Ecto neural progenitor cell (in vitro differentiated cells): ENCODE data around the gene ADAMTS14.

Source experiments
- DNase-seq: peaks from one replicate; pipeline ENCODE4 v3.0.0-alpha.2; 2018; ENCODE audit warnings: low spot score

ADAMTS14 gene

DNA sequence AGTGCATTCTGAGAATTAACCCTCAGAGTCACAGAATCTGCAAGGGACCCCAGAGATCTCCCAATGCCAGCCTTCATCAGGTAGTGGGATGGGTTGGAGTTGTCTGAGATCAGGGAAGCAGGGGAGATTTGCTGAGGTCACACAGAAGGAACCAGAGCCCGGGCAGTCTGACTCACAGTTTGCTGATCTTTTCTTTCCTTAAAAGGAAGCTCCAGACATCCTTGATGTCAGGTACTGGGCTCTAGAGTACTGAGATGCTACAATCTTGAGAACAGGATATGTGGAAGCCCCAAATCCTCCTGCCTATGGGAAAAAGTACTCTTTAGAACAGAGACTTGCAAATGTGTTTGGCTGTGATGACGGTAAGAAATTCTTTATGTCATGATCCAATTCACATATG is 112.2 kb downstream of the ADAMTS14 start:
- DNase-seq: no peak

DNA sequence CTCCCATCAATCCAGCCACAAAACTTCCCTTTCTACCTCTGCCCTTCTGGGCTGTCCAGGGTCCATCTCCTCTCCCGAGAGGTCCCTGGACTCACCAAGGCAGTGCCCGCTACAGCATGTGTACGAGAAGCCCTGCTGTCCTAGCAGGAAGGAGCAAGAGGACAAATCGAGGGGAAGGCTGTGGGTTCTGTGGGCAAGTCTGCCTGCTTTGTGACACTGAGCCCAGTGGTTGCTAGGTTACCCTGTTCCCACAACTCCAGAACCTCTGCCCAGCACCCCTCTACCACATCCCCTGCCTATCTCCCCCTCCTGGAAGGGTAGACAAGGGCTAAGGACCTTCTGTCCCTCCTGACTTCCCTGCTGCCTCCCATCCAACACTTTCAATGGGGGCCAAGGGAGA is 112.9 kb downstream of the ADAMTS14 start, which contains the start of gene TBATA:
Gene TBATA (minus strand): TSS at position 188 of the 400 bp plus-strand sequence. CDS start 1,998 bp downstream, outside the sequence.
- DNase-seq: no peak

DNA sequence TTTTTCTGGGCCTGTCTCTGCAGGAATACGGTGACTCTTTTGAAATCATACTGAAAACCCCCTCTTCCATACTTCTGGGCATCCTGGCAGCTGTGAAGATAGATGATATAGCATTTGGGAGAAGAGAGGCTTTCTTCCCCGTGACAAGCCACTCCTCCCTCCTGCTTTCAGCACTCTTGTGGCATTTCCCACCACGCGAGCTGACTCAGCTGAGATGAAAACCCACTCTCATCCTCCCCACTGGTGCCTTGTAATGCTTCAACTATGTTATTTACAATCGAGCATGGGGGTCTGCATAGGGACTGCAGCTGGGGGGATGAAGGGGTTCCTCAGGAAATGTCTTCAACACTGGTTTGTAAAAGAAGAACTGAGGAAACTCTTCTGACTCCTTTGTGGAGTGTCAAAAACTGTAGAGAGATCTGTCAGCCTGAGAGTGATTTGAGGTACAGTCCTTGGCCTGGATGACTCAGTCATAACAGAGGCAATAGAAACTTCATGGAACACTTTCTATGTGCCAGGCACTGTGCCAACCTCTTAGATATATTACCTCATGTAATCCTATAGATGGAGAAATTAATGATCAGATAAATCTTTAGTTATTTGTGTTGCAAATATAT is 114.6 kb downstream of the ADAMTS14 start:
- peak; percentile 21 for DNase-seq

DNA sequence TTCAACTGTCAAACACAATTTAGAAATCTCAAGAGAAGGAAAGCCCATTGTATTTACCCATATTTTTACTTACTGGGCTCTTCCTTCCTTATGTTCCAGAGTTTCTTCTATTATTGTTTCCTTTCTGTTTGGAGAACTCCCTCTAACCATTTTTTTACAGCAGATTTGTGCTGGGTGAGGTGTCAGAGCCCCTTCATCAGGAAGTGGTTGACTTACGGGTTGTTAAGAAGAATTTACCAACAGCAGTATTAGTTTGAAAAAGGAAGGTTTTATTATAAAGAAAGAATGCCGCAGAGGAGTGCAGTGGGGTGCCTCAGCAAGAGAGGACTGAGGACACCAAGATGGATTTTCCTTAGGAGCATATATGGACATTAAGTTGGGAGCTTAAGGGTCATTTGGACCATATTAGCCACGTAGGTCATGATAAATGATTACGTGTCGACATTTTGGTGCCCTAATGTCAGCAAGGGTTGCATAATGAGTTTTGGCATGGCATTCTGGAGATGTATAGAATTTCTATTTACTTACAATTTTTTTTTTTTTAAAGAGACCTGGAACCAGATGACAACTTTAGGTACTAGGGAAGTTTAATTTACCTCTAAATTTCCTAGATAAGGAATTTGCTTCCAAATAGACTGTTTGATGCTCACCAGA is 119.2 kb downstream of the ADAMTS14 start:
- peak; percentile 4 for DNase-seq

DNA sequence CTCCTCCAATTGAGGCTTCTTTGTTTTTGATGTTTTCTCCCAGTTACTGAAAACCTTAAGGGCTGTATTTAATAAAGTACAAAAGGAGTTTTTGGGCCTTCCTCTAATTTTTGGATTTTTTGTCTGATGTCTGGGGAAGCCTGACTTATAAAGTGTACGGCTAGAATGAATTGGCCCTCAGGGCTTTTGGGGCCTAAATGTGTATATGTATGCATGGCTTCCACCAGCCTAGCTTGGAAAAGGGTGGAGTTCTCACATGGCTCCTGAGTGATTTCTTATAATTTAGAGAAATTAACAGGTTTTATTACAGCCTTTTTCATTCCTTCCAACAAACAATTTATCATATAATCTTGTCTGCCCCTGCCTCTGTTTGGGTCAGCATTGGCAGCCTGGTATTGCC is 123.3 kb downstream of the ADAMTS14 start:
- no peak for DNase-seq

DNA sequence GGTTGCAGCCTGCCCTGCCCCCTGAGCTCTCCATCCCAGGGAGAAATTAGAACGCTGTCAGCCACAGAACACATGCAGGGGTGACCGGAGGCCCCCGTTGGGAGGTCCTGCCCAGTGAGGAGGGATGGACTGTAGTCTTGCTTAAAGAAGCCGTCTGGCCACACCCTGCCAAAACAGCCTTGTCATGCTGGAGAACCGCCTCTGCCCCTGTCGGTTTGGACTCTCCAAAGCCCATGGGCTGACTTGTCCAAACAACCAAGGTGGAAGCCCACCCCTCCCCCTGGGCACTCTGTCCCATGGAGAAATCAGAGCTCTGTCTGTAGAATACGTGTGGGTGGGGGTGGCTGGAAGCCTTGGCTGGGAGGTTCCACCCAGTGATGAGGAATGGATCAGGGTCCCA is 125.5 kb downstream of the ADAMTS14 start:
- DNase-seq: peak; percentile 43

DNA sequence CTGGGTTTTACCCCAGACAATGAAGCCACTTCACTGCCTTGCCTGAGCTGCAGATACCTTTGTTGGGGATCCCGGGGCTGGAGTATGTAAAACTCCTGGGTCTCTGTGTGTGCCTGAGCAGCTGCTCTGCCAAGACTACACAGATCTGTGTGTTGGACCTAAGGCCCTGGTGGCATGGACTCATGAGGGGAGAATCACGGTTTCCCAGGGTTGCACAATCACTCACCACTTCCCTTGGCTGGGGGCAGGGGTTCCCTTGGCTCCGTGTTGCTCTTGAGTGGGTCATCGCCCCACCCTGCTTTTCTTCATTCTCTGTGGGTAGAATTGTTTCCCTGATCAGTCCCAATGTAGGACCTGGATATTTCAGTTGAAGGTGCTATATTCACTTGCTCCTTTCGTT is 126.8 kb downstream of the ADAMTS14 start:
- DNase-seq: peak; percentile 18

DNA sequence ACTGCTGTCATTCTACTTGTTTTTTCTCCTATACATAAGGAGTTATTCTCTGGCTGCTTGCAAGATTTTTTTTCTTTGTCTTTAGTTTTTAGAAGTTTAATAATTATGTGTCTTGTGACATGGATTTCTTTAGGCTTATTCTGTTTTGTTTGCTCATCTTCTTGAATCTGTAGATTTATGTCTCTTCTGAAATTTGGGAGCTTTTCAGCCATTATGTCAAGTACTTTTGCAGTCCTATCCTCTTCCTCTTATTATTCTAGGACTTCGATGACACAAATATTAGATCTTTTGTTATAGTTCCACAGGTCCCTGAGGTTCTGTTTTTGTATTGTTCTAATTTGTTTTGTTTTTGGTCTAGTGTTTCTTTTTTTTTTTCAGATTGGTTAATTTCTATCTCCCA is 129.5 kb downstream of the ADAMTS14 start:
- no peak for DNase-seq

DNA sequence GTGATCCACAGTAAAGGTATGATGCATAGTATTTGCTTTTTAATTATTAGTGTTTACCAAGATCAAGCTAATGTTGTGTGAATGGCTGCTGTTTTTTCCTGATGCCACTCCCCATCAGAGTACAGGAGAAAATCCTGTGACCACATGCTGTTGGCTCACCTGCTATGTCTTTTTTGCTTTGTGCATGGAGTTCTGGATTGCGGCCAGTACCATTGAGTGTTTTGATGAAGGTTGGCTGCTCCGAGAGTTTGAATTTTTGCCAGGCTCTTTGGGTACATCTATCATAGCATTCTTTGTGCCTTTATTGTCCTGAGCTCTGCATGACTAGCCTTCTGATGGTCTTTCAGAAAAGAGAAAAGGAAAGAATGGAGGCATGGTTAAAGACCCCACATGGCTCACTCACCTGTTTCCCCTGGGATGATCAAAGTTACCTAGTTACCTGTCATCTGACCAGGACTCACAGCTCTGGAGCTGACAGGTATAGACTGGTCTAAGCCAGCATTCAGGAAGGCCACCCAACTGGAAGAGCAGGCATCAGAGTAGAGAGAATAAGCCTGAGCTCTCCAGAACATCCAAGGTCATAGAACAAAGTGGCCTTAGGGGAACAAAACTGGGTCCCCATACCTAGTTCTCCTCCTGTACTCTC is 131.6 kb downstream of the ADAMTS14 start:
- peak; percentile 12 for DNase-seq

DNA sequence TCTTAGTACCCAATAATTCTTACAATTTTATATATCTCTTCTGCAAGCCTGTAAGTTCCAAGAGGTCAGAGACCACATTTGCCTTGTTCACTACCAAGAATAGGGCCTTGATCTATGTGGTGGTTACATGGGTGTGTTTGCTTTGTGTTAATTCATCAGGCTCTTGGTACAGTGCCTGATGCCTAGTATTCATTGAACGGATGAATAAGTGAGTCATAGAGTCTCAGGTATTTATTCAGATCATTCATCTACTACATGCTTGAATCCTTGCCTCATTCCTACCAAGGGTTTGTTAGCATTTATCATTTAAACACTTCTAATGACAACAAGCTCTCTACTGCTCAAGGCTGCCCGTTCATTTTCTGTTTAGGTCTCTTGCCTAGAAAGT is 132.1 kb downstream of the ADAMTS14 start:
- DNase-seq: no peak

DNA sequence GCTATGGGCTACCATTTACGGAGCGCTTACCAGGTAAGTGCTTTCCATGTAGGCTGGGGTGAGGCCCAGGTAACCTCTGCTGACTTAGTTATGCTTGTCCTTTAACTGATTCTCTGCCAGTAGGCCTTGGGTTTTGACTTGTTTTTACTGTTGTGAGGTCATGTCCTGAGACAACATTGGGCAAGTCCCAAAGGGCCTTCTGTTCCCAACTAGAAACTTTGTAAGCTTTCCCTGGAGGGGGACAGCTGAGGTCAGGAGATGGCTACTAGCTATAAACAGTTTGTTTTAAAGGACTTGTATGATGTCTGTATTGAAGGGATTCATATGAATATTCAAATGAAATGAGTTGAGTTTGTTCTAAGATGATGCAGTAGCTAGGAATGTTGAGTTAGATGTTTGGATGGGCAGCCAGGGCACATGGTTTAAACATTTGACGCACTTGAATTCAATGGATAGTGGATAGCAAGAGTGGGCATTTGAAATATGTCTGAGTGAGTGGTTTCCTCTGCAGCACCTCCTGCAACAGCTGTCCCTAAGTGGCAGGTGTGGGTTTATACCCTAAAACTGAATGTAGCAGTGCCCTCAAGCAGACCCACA is 133.4 kb downstream of the ADAMTS14 start:
- no peak for DNase-seq

DNA sequence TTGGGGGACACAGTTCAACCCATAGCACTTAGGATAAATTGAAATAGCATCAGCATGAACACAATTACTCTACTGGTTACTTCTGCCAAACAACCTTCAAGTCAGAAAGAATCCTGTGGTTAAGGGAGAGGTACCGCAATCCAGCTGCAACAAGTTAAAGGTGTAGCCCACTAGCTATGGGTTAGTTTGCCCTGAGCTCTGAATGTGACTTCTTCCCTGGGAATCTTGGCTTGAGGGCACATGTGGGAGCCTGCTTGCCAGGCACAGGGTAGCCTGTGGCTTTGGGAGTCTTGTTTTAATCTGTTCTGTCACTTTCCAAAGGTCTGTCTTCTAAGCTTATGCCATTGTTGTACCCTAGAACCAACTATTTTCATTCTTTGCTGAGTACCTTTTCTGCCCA is 134.5 kb downstream of the ADAMTS14 start:
- DNase-seq: no peak

DNA sequence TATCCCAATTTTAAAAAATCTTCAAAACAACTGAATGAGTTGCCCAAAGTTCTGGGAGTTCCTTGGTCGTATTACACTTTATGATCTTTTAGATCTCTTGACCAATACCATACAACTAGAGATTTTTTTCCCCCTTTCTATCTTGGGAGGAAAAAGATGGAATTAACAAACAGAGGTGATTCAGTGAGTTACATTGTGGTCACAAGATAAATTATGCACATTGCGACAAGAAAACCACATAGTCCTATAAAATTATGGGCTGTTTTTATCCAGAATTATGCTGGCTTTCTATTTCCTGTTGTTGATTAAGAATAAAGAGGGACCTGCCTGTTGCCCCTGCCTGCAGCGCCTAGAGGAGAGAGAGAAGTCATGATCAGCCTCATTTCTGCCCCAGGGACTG is 135.2 kb downstream of the ADAMTS14 start:
- no peak for DNase-seq

DNA sequence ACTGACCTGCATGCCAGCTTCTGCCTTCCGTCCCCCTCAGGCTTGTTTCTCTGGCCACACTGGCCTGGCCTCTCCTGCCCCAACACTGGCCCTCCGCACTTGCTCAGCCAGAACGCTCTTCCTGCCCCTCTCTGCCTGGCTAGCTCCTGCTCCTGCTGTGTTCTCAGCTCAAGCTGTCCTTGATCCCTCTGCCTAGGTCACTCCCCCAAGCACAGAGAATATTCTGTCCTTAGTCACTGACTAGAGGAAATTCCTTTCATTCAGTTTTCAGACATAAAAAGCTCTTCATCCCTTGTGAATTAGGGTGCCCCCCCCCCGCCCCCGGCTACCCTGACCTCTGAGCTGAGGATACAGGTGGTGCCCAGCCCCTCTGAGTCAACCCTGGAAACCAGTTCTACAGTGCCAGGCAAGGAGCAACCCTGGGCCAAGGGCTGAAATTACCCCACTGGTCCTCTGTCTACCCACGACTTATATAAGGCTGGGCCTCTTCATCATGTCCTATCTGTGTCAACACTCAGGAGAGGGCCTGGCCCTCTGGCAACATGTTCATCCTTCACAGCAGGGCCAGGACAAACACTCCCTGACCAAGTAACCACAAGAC is 136.8 kb downstream of the ADAMTS14 start:
- no peak for DNase-seq

DNA sequence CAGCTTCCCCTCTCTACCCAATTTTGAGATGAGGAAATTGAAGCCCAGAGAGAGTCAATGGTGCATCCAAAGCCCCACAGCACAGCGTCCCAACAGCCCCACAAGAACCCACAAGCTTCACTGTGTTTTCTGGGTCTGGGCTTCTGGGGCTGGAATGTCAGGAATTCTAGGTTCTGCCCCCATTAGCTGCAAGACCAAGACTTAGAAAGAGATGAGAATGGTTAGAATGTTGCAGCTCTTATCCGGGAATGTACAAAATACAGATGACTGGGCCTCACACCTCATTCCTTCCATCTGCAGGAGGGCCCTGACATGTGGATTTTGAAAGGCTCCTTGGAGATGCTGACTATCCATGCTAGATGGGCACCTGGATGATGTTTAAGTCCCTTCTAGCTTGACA is 137.4 kb downstream of the ADAMTS14 start:
- DNase-seq: no peak

DNA sequence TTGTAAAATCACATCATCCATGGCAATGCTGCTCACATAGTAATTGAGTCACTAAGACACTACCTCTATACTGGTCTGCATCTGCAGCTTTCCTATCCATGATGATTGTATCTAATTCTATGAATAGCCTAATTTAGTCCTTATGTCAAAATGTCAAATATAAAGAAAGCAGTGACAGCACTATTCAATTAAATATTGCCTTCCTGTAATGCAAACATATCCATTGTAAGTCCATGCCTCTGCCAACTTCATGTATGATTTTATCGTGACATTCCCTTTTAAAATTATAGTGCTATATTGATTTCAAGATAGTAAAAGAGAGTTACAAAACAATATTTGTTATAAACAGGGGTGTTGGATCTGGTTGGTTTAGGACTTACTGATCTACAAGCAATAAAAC is 138.7 kb downstream of the ADAMTS14 start:
- no peak for DNase-seq

DNA sequence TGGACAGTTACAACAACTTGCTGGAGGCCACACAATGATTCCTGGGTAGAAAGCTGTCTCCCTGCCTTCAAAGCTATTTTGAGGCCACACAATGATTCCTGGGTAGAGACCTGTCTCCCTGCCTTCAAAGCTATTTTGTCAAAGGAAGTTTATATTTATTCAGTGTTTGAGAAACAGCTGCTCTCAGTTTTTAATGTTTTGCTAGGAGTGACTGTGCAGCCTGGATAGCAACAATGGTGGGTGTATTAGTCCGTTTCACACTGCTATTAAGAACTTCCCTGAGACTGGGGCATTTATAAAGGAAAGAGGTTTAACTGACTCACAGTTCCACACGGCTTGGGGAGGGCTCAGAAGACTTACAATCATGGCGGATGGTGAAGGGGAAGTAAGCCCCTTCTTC is 139.6 kb downstream of the ADAMTS14 start:
- no peak for DNase-seq
